Measurements from ENCODE around the gene QTRT2.

The QTRT2 gene

GRCh38 chr3:114034787-114035545 lies 21.6 kb upstream of the QTRT2 start:
- Histone ChIP-seq H3K4me1 (ENCODE audit: control insufficient read depth, insufficient read depth, low read length, unreplicated experiment) (no peaks in the 10 kb centered on the region), H3K36me3 (ENCODE audit: insufficient read depth, low read length) (no peaks in the 10 kb centered on the region), H3K27ac (ENCODE audit: low read depth, low read length) (no peak overlapping the region), H3K27me3 (ENCODE audit: insufficient read depth, low read length) (no peaks in the 10 kb centered on the region), H2AFZ (ENCODE audit: low read length, unreplicated experiment) (no peak overlapping the region), H3K4me3 (ENCODE audit: low read depth, low read length) (no peak overlapping the region), H3K79me2 (ENCODE audit: control insufficient read depth, insufficient read depth, low read length, unreplicated experiment) (no peaks in the 10 kb centered on the region)

- H3K27me3 ChIP-seq (ENCODE audit: insufficient read depth, low read length), result no peaks in the 10 kb centered on the region
- no peak overlapping the region for H3K27ac ChIP-seq (ENCODE audit: low read depth, low read length)
- no peak overlapping the region for H3K4me3 ChIP-seq (ENCODE audit: low read depth, low read length)
- H2AFZ ChIP-seq (ENCODE audit: low read length, unreplicated experiment), result no peak overlapping the region
- no peaks in the 10 kb centered on the region for H3K4me1 ChIP-seq (ENCODE audit: control insufficient read depth, insufficient read depth, low read length, unreplicated experiment)
- H3K36me3 ChIP-seq (ENCODE audit: insufficient read depth, low read length), result no peaks in the 10 kb centered on the region
- H3K79me2 ChIP-seq (ENCODE audit: control insufficient read depth, insufficient read depth, low read length, unreplicated experiment), result no peaks in the 10 kb centered on the region
These were observed 20.6 kb upstream of the QTRT2 start for GRCh38 chr3:114035896-114036295.

- H3K27ac ChIP-seq (ENCODE audit: low read depth, low read length), result no peak overlapping the region
- H3K36me3 ChIP-seq (ENCODE audit: insufficient read depth, low read length), result no peaks in the 10 kb centered on the region
- H3K79me2 ChIP-seq (ENCODE audit: control insufficient read depth, insufficient read depth, low read length, unreplicated experiment), result no peaks in the 10 kb centered on the region
- H3K27me3 ChIP-seq (ENCODE audit: insufficient read depth, low read length), result no peaks in the 10 kb centered on the region
- no peak overlapping the region for H2AFZ ChIP-seq (ENCODE audit: low read length, unreplicated experiment)
- no peaks in the 10 kb centered on the region for H3K4me1 ChIP-seq (ENCODE audit: control insufficient read depth, insufficient read depth, low read length, unreplicated experiment)
- H3K4me3 ChIP-seq (ENCODE audit: low read depth, low read length), result no peak overlapping the region
These were observed 13.3 kb upstream of the QTRT2 start for GRCh38 chr3:114043205-114043604.

- Histone ChIP-seq H3K79me2 (ENCODE audit: control insufficient read depth, insufficient read depth, low read length, unreplicated experiment) (peaks cover 6% of the 10 kb centered on the region), H3K27ac (ENCODE audit: low read depth, low read length) (no peak overlapping the region), H3K27me3 (ENCODE audit: insufficient read depth, low read length) (no peaks in the 10 kb centered on the region), H3K36me3 (ENCODE audit: insufficient read depth, low read length) (no peaks in the 10 kb centered on the region), H3K4me3 (ENCODE audit: low read depth, low read length) (no peak overlapping the region), H2AFZ (ENCODE audit: low read length, unreplicated experiment) (no peak overlapping the region), H3K4me1 (ENCODE audit: control insufficient read depth, insufficient read depth, low read length, unreplicated experiment) (peaks cover 6% of the 10 kb centered on the region)
These were observed 4.3 kb upstream of the QTRT2 start for GRCh38 chr3:114052216-114052615.

GRCh38 chr3:114057011-114057347 lies 442 bp downstream of the QTRT2 start:
- peak overlapping the region; percentile 69 for H2AFZ ChIP-seq (ENCODE audit: low read length, unreplicated experiment)
- peak overlapping the region; percentile 41 for H3K27ac ChIP-seq (ENCODE audit: low read depth, low read length)
- H3K4me1 ChIP-seq (ENCODE audit: control insufficient read depth, insufficient read depth, low read length, unreplicated experiment), result peaks cover 13% of the 10 kb centered on the region
- peak overlapping the region; percentile 89 for H3K4me3 ChIP-seq (ENCODE audit: low read depth, low read length)
- H3K36me3 ChIP-seq (ENCODE audit: insufficient read depth, low read length), result no peaks in the 10 kb centered on the region
- peaks cover 48% of the 10 kb centered on the region for H3K79me2 ChIP-seq (ENCODE audit: control insufficient read depth, insufficient read depth, low read length, unreplicated experiment)
- no peaks in the 10 kb centered on the region for H3K27me3 ChIP-seq (ENCODE audit: insufficient read depth, low read length)

- Histone ChIP-seq H3K4me1 (ENCODE audit: control insufficient read depth, insufficient read depth, low read length, unreplicated experiment) (peaks cover 13% of the 10 kb centered on the region), H3K27me3 (ENCODE audit: insufficient read depth, low read length) (no peaks in the 10 kb centered on the region), H2AFZ (ENCODE audit: low read length, unreplicated experiment) (no peak overlapping the region), H3K4me3 (ENCODE audit: low read depth, low read length) (peak overlapping the region; percentile 89; the same call in 1 of the 2 replicates), H3K36me3 (ENCODE audit: insufficient read depth, low read length) (no peaks in the 10 kb centered on the region), H3K27ac (ENCODE audit: low read depth, low read length) (no peak overlapping the region), H3K79me2 (ENCODE audit: control insufficient read depth, insufficient read depth, low read length, unreplicated experiment) (peaks cover 58% of the 10 kb centered on the region)
These were observed 2.1 kb downstream of the QTRT2 start for GRCh38 chr3:114058646-114059045.

- Histone ChIP-seq H3K36me3 (ENCODE audit: insufficient read depth, low read length) (peaks cover 6% of the 10 kb centered on the region; the same call in 1 of the 2 replicates), H3K4me3 (ENCODE audit: low read depth, low read length) (no peak overlapping the region), H3K27me3 (ENCODE audit: insufficient read depth, low read length) (no peaks in the 10 kb centered on the region), H3K4me1 (ENCODE audit: control insufficient read depth, insufficient read depth, low read length, unreplicated experiment) (peaks cover 16% of the 10 kb centered on the region), H2AFZ (ENCODE audit: low read length, unreplicated experiment) (no peak overlapping the region), H3K79me2 (ENCODE audit: control insufficient read depth, insufficient read depth, low read length, unreplicated experiment) (peaks cover 72% of the 10 kb centered on the region), H3K27ac (ENCODE audit: low read depth, low read length) (no peak overlapping the region)
These were observed 4.5 kb downstream of the QTRT2 start for GRCh38 chr3:114060906-114061655.

GRCh38 chr3:114067804-114068203 lies 11.3 kb downstream of the QTRT2 start:
- Histone ChIP-seq H3K79me2 (ENCODE audit: control insufficient read depth, insufficient read depth, low read length, unreplicated experiment) (peaks cover 19% of the 10 kb centered on the region), H3K27ac (ENCODE audit: low read depth, low read length) (no peak overlapping the region), H2AFZ (ENCODE audit: low read length, unreplicated experiment) (no peak overlapping the region), H3K27me3 (ENCODE audit: insufficient read depth, low read length) (no peaks in the 10 kb centered on the region), H3K36me3 (ENCODE audit: insufficient read depth, low read length) (peaks cover 34% of the 10 kb centered on the region), H3K4me3 (ENCODE audit: low read depth, low read length) (no peak overlapping the region), H3K4me1 (ENCODE audit: control insufficient read depth, insufficient read depth, low read length, unreplicated experiment) (peaks cover 8% of the 10 kb centered on the region)

GRCh38 chr3:114068336-114068735 lies 11.8 kb downstream of the QTRT2 start:
- Histone ChIP-seq H3K79me2 (ENCODE audit: control insufficient read depth, insufficient read depth, low read length, unreplicated experiment) (peaks cover 16% of the 10 kb centered on the region), H2AFZ (ENCODE audit: low read length, unreplicated experiment) (no peak overlapping the region), H3K27ac (ENCODE audit: low read depth, low read length) (no peak overlapping the region), H3K4me1 (ENCODE audit: control insufficient read depth, insufficient read depth, low read length, unreplicated experiment) (peaks cover 8% of the 10 kb centered on the region), H3K36me3 (ENCODE audit: insufficient read depth, low read length) (peaks cover 34% of the 10 kb centered on the region), H3K4me3 (ENCODE audit: low read depth, low read length) (no peak overlapping the region), H3K27me3 (ENCODE audit: insufficient read depth, low read length) (no peaks in the 10 kb centered on the region)

- peaks cover 39% of the 10 kb centered on the region for H3K36me3 ChIP-seq (ENCODE audit: insufficient read depth, low read length)
- no peak overlapping the region for H2AFZ ChIP-seq (ENCODE audit: low read length, unreplicated experiment)
- H3K4me1 ChIP-seq (ENCODE audit: control insufficient read depth, insufficient read depth, low read length, unreplicated experiment), result no peaks in the 10 kb centered on the region
- H3K79me2 ChIP-seq (ENCODE audit: control insufficient read depth, insufficient read depth, low read length, unreplicated experiment), result peaks cover 5% of the 10 kb centered on the region
- H3K27ac ChIP-seq (ENCODE audit: low read depth, low read length), result no peak overlapping the region
- no peak overlapping the region for H3K4me3 ChIP-seq (ENCODE audit: low read depth, low read length)
- no peaks in the 10 kb centered on the region for H3K27me3 ChIP-seq (ENCODE audit: insufficient read depth, low read length)
These were observed 15.2 kb downstream of the QTRT2 start for GRCh38 chr3:114071786-114072185.

GRCh38 chr3:114076711-114077110 lies 20.2 kb downstream of the QTRT2 start:
- Histone ChIP-seq H3K27me3 (ENCODE audit: insufficient read depth, low read length) (no peaks in the 10 kb centered on the region), H3K4me3 (ENCODE audit: low read depth, low read length) (no peak overlapping the region), H3K4me1 (ENCODE audit: control insufficient read depth, insufficient read depth, low read length, unreplicated experiment) (peaks cover 18% of the 10 kb centered on the region), H3K79me2 (ENCODE audit: control insufficient read depth, insufficient read depth, low read length, unreplicated experiment) (peaks cover 2% of the 10 kb centered on the region), H3K36me3 (ENCODE audit: insufficient read depth, low read length) (peaks cover 38% of the 10 kb centered on the region), H2AFZ (ENCODE audit: low read length, unreplicated experiment) (no peak overlapping the region), H3K27ac (ENCODE audit: low read depth, low read length) (no peak overlapping the region)
